ENCODE data around the gene BCAR1.
"Not testable (repeated sequence)": the region's sequence is repeated elsewhere in the genome, so short reads cannot be mapped to it uniquely, and the experiment has no call there.

The BCAR1 gene

DNA sequence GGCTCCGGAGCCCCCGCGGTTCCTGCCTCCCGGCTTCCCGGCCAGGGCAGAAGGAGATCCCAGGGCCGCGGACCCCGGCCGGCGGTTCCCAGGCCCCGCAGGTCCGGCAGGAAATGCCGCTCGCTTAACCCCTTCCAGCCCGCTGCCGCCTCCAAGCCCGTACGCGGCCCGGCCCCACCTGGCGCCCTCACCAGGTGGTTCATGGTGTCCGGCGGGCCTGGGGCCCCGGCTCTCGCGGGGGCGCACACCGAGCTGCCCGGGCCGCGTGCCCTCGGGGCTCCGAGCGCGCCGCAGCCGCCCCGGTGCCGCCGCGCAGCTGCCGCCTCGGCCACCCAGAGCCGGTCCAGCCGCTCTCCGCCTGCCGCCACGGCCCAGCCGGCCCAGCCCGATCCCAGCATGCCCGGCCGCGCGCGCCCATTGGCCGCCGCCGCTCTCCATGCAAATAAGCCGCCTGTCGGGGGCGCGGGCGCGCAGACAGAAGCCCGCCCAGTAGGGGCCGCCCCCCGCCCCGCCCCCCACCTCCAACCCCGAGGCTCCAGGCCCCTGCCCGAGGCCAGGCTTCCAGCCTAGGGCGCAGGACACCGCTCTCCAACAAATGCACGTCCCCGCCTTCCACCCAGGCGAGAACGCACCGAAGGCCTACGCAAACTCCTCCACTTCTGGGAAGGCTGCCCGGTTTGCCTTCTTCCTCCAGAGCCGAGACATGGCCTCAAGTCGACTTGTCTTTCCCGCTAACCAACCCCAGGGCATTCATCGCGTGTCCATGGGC, at the start of gene BCAR1:
BCAR1 (minus strand) TSS at position 345 of the 769 bp plus-strand sequence; CDS start at position 203, 142 bp downstream.
- peak; percentile 95 for DNase-seq (ENCODE audit: low spot score)

- no peak for DNase-seq (ENCODE audit: low spot score)
Measured at GRCh38 chr16:75298267-75298666, 46.8 kb upstream of the BCAR1 start.

DNA sequence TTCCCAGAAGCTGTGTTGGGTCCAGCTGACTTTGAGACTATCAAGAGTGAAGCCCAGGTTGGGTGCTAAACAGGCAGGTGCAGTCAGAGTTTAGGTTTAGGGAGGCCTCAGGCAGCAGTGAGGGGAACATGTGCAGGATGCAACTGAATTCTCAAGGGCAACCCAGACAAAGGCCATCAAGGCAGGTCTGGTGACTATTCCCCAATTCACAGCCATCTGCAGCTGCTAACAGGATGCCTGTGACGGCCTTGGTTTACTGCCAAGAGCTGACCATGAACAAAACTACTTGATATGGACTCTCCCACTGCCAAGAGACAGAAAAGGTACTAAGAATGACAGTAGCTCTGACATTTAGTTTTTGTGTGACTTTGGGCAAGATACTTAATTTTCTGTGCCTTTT, 45.2 kb upstream of the BCAR1 start:
- DNase-seq (ENCODE audit: low spot score), result no peak

DNA sequence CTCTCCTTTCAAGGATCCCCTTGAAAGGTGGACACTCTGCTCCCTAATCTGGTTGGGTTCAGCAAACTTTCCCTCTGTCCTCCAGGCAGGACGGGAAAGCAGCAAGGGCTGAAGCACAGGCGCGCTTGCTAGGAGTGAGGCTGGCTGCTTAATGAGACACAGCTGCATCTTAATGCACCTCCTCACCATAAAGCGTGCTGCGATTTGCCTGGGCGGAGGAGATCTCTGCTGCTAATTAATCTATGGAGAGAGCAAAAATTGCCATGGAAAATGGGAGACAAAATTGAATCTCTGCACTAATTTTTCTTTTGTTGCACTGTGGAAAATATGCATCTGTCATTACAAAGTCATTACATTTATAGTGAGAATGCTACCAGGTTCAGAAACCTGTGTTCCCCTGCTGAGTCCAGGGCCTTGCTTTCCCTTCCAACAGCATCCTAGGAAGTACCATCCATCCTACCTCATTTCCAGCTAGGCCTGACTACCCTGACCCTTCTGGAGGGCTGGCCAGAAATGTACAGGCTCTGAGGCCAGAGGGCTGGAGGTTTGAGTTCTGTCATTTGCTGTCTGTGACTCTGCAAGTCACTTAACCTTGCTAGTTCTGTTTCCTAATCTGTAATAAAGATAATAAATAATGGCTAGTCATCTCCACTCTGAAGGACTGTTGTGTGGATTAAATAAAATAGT, 43.5 kb upstream of the BCAR1 start:
- no peak for DNase-seq (ENCODE audit: low spot score)

GRCh38 chr16:75293772-75294171, 42.3 kb upstream of the BCAR1 start:
- DNase-seq (ENCODE audit: low spot score), result no peak

DNA sequence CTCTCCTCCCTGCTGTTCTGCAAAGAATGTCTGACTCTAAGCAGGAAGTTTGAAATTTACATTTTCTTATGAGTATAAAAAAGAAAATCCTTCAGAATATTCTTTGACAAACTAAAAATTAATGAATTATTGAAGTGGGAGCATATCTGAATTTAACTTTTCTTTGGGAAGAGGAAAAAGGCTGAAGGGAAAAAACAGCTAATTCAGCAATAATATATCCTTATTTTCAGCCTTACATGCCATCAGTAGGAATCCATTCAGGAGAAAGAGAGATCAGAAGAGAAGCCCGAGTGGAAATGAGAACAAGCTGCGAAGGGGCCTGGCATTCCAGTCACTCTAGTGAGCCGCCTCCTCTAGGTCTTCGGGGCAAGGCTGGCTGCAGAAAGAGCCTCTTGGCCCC, 41.7 kb upstream of the BCAR1 start:
- DNase-seq (ENCODE audit: low spot score), result no peak

- DNase-seq (ENCODE audit: low spot score), result no peak
Measured at GRCh38 chr16:75292691-75293090, 41.3 kb upstream of the BCAR1 start.

GRCh38 chr16:75289189-75289588, 37.8 kb upstream of the BCAR1 start:
- no peak for DNase-seq (ENCODE audit: low spot score)

DNA sequence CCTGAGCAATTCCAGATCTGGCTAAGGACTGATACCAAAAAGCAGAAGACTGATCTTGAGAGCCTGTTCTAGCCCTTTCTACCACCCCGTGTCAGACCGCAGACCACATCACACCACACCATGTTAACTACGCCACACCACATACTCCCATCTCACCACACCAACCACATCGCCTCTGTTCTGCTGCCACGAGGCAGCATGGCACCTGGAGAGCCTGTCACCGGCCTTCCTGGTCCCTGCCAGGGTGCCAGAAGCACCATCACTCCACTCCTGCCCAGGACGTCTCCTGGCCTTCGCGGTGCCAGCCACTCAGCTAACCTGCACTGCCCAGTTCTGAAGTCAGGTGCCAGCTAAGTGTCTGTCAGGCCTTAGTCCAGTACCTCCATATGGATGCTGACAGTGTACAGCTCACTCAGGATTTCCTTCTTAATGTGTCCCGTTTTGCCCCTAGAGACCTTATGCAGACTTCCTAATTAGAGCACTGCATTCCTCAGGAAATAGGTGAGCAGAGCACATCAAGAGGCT, 37.2 kb upstream of the BCAR1 start:
- no peak for DNase-seq (ENCODE audit: low spot score)

- DNase-seq (ENCODE audit: low spot score), result no peak
Measured at GRCh38 chr16:75288181-75288580, 36.8 kb upstream of the BCAR1 start.

DNA sequence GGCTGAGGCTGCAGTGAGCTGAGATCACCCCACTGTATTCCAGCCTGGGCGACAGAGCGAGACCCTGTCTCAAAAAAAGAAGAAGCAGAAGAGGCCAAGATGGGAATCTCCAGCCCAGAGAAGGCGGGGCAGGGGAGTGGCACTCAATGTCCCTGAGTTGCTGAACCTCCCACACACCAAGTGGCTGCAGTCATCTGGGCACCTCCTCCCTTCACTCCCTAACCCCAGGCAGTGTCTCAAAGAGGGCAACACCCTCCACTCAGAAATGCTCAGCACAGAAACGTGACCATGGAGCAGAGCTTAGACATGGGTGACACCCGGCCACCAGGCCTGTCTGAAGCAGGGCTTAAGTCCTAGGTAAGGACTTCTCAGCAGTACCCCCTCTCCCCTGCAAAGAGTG, 36.3 kb upstream of the BCAR1 start:
- no peak for DNase-seq (ENCODE audit: low spot score)

GRCh38 chr16:75286389-75286788, 35.0 kb upstream of the BCAR1 start:
- DNase-seq (ENCODE audit: low spot score), result no peak

DNA sequence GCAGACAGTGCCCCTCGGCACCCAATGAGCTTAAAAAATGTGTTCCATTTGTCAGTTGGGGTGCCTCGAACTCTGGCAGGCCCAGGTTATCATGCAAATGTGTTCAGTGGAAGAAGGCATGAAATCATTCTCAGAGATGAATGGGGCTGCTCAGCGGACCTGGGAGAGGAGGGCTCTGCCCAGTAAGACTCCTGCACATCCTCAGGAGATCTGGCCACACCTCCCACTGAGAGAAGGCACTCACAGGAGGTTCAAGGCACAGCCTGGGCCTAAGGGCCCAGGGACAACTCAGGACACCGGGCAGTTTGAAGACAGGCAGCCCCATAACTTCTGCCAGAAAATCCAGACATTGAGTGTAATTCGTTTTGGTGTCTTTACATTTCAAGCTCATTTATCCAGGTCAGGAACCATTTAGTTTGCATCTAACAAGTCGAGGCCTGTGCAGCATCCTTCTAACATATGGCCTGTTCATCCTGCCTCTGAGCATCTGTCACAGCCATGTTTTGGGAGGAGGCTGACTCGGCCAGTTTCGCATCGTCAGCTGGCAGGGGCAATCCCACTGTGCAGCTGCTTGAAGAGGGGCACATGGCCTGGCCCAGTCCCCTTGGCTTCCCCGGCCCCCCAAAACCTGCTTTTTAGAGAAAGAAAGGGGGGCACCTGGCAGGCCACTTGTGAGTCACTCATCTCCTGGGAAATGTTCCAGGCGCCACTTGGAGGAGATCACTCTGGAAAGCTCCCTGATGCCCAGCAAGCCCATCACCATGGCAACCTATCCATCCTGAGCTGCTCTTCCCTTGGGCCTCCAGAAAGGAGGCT, 31.2 kb upstream of the BCAR1 start:
- no peak for DNase-seq (ENCODE audit: low spot score)

DNA sequence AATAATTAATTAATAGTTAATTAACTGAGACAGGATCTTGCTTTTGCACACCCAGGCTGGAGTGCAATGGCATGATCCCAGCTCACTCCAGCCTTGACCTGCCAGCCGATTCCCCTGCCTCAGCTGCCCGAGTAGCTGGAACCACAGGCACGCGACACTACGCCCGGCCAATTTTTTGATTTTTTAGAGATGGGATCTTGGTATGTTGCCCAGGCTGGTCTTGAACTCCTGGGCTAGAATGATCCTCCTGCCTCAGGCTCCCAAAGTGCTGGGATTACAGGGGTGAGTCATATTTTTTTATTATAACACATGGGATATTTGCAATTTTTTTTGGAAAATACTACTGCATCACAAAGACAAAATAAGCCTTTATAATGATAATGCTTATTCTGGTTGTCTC, 30.4 kb upstream of the BCAR1 start:
- no peak for DNase-seq (ENCODE audit: low spot score)

DNA sequence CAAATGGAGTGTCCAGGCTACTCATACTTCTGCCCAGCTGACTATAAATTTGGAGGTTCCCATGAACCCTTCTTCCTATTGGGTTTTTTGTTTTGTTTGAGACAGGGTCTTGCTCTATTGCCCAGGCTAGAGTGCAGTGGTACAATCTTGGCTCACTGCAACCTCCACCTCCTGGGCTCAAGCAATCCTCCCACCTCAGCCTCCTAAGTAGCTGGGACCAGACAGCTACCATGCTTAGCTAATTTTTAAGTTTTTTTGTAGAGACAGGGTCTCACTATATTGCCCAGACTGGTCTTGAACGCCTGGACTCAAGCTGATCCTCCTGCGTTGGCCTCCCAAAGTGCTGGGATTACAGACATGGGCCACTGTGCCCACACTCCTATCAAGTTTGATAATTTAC, 29.6 kb upstream of the BCAR1 start:
- DNase-seq (ENCODE audit: low spot score), result not testable (repeated sequence)

GRCh38 chr16:75280331-75280804, 28.9 kb upstream of the BCAR1 start:
- no peak for DNase-seq (ENCODE audit: low spot score)

DNA sequence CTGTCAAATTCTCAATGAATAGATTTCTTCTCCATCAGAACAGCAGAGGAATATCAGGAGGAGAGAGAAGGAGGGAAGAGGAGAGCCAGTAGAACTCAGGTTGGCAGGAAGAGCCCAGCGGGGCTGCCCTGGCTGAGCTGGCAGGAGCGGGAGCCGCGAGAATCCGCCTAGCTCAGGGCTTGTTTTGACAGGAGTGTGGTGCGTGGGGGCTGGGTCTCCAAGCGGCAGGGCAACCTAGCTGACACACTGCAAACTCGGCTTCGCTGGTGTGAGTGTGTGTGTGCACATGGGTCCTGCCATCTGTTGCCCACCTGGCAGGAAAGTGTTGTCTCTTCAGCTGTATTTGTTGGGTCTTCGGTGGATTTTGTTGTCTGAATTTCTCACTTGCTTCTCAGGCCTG, 27.9 kb upstream of the BCAR1 start:
- no peak for DNase-seq (ENCODE audit: low spot score)

- no peak for DNase-seq (ENCODE audit: low spot score)
Measured at GRCh38 chr16:75273054-75273925, 21.9 kb upstream of the BCAR1 start.

DNA sequence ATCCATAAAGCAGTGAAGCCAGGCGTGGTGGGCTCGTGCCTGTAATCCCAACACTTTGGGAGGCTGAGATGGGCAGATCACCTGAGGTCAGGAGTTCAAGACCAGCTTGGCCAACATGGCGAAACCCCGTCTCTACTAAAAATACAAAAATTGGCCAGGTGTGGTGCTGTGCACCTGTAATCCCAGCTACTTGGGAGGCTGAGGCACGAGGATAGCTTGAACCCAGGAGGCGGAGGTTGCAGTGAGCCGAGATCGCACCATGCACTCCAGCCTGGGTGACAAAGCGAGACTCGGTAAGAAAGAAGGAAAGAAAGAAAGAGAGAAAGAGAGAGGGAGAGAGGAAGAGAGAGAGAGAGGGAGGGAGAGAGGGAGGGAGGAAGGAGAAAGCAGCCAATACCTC, 21.2 kb upstream of the BCAR1 start:
- DNase-seq (ENCODE audit: low spot score), result not testable (repeated sequence)

- no peak for DNase-seq (ENCODE audit: low spot score)
Measured at GRCh38 chr16:75272097-75272551, 20.7 kb upstream of the BCAR1 start.

DNA sequence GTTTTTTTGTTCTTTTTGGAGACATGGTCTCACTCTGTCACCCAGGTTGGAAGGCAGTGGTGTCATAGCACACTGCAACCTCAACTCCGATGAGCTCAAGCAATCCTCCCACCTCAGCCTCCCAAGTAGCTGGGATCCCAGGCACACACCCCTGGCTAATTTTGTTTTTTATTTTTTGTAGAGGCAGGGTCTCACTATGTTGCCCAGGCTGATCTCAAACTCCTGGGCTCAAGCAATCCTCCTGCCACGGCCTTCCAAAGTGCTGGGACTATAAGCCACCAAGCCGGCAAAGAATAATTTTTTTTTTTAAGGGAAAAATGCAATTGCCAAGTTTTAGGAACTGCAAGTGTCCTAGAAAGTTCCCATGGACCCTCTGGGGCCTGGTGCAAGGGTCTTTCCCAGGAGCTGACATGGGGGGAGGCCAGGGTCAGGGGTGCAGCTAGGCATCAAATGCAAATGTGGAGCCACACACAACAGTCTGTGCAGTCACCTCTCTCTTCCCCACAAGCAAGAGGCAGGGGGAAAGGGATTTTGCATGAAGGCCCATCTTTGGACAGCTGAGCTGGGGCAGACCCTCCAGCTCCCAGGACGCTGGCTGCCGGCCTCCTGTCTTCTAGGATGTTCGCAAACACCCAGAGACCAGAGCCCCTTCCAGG, 20.1 kb upstream of the BCAR1 start:
- DNase-seq (ENCODE audit: low spot score), result no peak
